ENCODE measurements around the gene NCKAP5. TPM values are rescaled to one million over a fixed set of nuclear protein-coding genes. Genes with fewer than 3 reads are reported as not detected.
"Not testable (repeated sequence)": the region's sequence is repeated elsewhere in the genome, so short reads cannot be mapped to it uniquely, and the experiment has no call there.

The NCKAP5 gene
- polyA plus RNA-seq, 2 of the 4 experiments (the other 2 are of a cell fraction): 3.0 to 4.1 TPM

DNA sequence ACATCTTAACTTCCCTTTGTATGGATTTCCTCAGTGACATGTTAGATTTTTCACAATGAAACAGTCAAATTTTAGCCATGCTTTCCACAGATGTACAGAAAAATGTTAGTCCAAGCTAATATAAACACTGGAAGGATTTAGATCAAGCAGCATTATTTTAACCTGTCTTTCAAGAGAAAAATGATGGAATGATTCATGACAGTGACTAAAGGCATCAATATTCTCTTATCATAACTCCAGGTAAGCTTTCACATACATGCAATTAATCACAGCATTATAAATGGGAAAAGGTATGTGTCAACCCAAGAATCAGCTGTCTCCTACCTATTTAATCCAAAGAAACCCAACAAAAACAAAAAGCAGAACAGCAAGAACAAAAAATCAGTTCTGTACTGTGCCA lies 92.7 kb downstream of the NCKAP5 start:
- FAIRE-seq (no peak), ATAC-seq (no peak), DNase-seq (ENCODE audit: low read depth in 1 of 2, low spot score in 1 of 2) (no peak)
- TF ChIP-seq, protein P1, sequence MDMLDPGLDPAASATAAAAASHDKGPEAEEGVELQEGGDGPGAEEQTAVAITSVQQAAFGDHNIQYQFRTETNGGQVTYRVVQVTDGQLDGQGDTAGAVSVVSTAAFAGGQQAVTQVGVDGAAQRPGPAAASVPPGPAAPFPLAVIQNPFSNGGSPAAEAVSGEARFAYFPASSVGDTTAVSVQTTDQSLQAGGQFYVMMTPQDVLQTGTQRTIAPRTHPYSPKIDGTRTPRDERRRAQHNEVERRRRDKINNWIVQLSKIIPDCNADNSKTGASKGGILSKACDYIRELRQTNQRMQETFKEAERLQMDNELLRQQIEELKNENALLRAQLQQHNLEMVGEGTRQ (IDR thresholded peaks at IDR 0.05): no peak
- no peak for TF ChIP-seq NFE2L2 (conservative IDR thresholded peaks at IDR 0.05; ENCODE audit: low read length)
- no peak for TF ChIP-seq PHF8 (IDR thresholded peaks at IDR 0.05; ENCODE audit: borderline replicate concordance, low read depth)
- TF ChIP-seq ESRRA (IDR thresholded peaks at IDR 0.05; ENCODE audit: borderline replicate concordance, low read length): no peak
- no peak for TF ChIP-seq EHMT2 (IDR thresholded peaks at IDR 0.05; ENCODE audit: low read depth)
- no peak for TF ChIP-seq CHD4 (IDR thresholded peaks at IDR 0.05; ENCODE audit: borderline replicate concordance)
- no peak for TF ChIP-seq KDM5A (IDR thresholded peaks at IDR 0.05)
- TF ChIP-seq, protein P2, sequence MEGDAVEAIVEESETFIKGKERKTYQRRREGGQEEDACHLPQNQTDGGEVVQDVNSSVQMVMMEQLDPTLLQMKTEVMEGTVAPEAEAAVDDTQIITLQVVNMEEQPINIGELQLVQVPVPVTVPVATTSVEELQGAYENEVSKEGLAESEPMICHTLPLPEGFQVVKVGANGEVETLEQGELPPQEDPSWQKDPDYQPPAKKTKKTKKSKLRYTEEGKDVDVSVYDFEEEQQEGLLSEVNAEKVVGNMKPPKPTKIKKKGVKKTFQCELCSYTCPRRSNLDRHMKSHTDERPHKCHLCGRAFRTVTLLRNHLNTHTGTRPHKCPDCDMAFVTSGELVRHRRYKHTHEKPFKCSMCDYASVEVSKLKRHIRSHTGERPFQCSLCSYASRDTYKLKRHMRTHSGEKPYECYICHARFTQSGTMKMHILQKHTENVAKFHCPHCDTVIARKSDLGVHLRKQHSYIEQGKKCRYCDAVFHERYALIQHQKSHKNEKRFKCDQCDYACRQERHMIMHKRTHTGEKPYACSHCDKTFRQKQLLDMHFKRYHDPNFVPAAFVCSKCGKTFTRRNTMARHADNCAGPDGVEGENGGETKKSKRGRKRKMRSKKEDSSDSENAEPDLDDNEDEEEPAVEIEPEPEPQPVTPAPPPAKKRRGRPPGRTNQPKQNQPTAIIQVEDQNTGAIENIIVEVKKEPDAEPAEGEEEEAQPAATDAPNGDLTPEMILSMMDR (IDR thresholded peaks at IDR 0.05): no peak
- TF ChIP-seq HEYL (CRISPR knock-in tag; IDR thresholded peaks at IDR 0.05): no peak
- TF ChIP-seq RNF2 (IDR thresholded peaks at IDR 0.05; ENCODE audit: borderline replicate concordance, low read depth): no peak
- no peak for TF ChIP-seq MYC (IDR thresholded peaks at IDR 0.05; ENCODE audit: borderline replicate concordance, low read length)
- TF ChIP-seq, protein P3, sequence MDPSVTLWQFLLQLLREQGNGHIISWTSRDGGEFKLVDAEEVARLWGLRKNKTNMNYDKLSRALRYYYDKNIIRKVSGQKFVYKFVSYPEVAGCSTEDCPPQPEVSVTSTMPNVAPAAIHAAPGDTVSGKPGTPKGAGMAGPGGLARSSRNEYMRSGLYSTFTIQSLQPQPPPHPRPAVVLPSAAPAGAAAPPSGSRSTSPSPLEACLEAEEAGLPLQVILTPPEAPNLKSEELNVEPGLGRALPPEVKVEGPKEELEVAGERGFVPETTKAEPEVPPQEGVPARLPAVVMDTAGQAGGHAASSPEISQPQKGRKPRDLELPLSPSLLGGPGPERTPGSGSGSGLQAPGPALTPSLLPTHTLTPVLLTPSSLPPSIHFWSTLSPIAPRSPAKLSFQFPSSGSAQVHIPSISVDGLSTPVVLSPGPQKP (IDR thresholded peaks at IDR 0.05; ENCODE audit: low read depth, low read length): no peak
- TF ChIP-seq POLR2AphosphoS2 (conservative IDR thresholded peaks at IDR 0.05; ENCODE audit: low read length): no peak
- no peak for TF ChIP-seq NR3C1 (IDR thresholded peaks at IDR 0.05)
- no peak for TF ChIP-seq ATOH8 (CRISPR knock-in tag; IDR thresholded peaks at IDR 0.05; ENCODE audit: low read depth)
- TF ChIP-seq MAZ (IDR thresholded peaks at IDR 0.05; ENCODE audit: borderline replicate concordance, low read depth, low read length): no peak
- H3K9me3 ChIP-seq: no peaks in the 10 kb centered on the region
- no peak overlapping the region for H3K27ac ChIP-seq
- no peak overlapping the region for H3K4me3 ChIP-seq
- no peak overlapping the region for H3K4me2 ChIP-seq
- H3K4me1 ChIP-seq: 0 out of 3 replicates have a peak, but pooled peaks cover 3% of the 10 kb centered on the region
- CTCF ChIA-PET: no interaction called here
- POLR2A ChIA-PET: no interaction called here

DNA sequence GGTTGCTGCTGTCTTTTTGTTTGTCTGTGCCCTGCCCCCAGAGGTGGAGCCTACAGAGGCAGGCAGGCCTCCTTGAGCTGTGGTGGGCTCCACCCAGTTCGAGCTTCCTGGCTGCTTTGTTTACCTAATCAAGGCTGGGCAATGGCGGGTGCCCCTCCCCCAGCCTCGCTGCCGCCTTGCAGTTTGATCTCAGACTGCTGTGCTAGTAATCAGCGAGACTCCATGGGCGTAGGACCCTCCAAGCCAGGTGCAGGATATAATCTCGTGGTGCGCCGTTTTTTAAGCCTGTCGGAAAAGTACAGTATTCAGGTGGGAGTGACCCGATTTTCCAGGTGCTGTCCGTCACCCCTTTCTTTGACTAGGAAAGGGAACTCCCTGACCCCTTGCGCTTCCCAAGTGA lies 97.8 kb downstream of the NCKAP5 start:
- POLR2A ChIA-PET; DNase-seq (ENCODE audit: low read depth in 1 of 2, low spot score in 1 of 2); H3K4me2 ChIP-seq; H3K9me3 ChIP-seq; H3K4me3 ChIP-seq; CTCF ChIA-PET; H3K4me1 ChIP-seq; ATAC-seq; H3K27ac ChIP-seq; FAIRE-seq: not testable (repeated sequence)
- 87% methylated on average over 7 of the region's 13 CpGs for WGBS (ENCODE audit: missing lambda C conversion rate)

DNA sequence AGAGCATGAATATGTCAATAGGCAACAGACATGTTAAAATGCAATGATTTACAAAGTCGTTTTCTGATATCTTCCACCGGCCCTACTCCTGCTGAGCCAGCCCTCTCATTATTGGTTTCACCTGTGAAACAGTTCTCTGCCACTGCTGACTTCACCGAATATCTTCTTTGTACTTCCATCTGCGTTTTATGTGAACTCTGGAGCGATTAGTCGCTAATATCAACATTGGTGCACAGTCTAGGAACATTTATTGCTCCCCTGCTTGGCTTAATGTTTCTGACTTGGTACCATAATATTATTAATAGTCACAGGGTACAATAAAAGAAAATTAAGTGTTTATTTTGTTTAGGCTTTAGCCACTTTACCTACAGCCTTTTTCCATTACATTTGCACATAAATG lies 105.5 kb downstream of the NCKAP5 start:
- DNase-seq (ENCODE audit: low read depth in 1 of 2, low spot score in 1 of 2): no peak
- ATAC-seq: no peak
- POLR2A ChIA-PET: no interaction called here
- WGBS (ENCODE audit: missing lambda C conversion rate): 33% methylated on average over 6 of the region's 6 CpGs
- no peak overlapping the region for H3K4me2 ChIP-seq
- H3K4me1 ChIP-seq: peaks cover 8% of the 10 kb centered on the region; the same call in 1 of the 3 replicates
- TF ChIP-seq EP300 (IDR thresholded peaks at IDR 0.05): no peak
- TF ChIP-seq PHF8 (IDR thresholded peaks at IDR 0.05; ENCODE audit: borderline replicate concordance, low read depth): no peak
- TF ChIP-seq CBX8 (IDR thresholded peaks at IDR 0.05): no peak
- no peak for TF ChIP-seq HOXA7 (CRISPR knock-in tag; IDR thresholded peaks at IDR 0.05)
- no peak for TF ChIP-seq SMC3 (IDR thresholded peaks at IDR 0.05)
- peaks cover 7% of the 10 kb centered on the region; the same call in 1 of the 3 replicates for H3K9me3 ChIP-seq
- FAIRE-seq: no peak
- no peak overlapping the region for H3K4me3 ChIP-seq
- CTCF ChIA-PET: no interaction called here
- H3K27ac ChIP-seq: no peak overlapping the region

Data from A549 (cell line).